ENCODE data around the gene TMOD2.

TMOD2 gene

DNA sequence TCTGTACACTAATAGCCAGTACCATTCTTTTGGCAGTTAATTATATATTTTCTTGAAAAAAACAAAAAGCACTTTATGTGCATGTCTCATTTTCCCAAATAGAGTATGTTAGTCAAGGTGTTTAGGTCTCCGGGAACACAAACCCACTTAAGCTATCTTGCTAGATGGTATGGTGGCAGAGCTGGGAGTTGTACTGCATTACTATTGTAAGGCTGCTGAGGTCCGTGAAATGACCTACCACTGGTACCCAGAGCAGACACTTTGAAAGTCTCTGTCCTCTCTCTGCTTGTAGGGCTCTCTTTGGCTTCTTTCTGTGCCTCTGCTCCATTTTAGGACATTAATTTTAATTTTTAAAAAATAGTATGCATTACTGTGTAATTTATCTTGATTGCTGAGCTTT lies 86.9 kb downstream of the TMOD2 start:
- TF ChIP-seq, protein P1, sequence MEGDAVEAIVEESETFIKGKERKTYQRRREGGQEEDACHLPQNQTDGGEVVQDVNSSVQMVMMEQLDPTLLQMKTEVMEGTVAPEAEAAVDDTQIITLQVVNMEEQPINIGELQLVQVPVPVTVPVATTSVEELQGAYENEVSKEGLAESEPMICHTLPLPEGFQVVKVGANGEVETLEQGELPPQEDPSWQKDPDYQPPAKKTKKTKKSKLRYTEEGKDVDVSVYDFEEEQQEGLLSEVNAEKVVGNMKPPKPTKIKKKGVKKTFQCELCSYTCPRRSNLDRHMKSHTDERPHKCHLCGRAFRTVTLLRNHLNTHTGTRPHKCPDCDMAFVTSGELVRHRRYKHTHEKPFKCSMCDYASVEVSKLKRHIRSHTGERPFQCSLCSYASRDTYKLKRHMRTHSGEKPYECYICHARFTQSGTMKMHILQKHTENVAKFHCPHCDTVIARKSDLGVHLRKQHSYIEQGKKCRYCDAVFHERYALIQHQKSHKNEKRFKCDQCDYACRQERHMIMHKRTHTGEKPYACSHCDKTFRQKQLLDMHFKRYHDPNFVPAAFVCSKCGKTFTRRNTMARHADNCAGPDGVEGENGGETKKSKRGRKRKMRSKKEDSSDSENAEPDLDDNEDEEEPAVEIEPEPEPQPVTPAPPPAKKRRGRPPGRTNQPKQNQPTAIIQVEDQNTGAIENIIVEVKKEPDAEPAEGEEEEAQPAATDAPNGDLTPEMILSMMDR (IDR thresholded peaks at IDR 0.05; ENCODE audit: low read depth, low read length), result no peak
- no peak overlapping the region for H3K27ac ChIP-seq
- no peaks in the 10 kb centered on the region for H3K27me3 ChIP-seq (ENCODE audit: insufficient read depth, low read depth, severe bottlenecking)

DNA sequence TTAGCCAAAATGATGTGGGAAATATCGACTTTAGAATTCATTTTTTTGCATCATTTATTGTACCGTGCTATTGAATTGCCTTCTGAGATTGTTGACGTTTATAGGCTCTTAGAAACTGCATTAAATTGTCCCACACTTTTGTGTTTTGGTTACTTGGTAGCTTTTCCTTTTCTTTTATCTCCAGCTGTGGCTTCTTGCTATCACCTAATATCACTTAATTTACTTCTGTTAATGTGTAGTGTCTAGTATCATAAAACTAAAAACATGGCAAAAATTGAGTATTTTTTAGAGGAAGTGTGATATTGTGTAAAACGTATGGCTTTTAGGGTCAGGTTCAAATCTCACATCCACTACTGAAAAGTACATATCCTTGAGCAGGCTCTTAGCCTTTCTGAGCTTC lies 89.3 kb downstream of the TMOD2 start:
- Histone ChIP-seq H3K9me3 (ENCODE audit: severe bottlenecking) (no peaks in the 10 kb centered on the region), H3K4me3 (ENCODE audit: low read depth, low read length) (no peak overlapping the region), H3K27ac (no peak overlapping the region), H3K27me3 (ENCODE audit: insufficient read depth, low read depth, severe bottlenecking) (no peaks in the 10 kb centered on the region), H3K36me3 (no peaks in the 10 kb centered on the region)
- DNase-seq, result no peak
- TF ChIP-seq, protein P1 (IDR thresholded peaks at IDR 0.05; ENCODE audit: low read depth, low read length), result no peak

More for the DNA sequence above, 86.9 kb downstream of the TMOD2 start:
- Histone ChIP-seq H3K4me3 (ENCODE audit: low read depth, low read length) (no peak overlapping the region), H3K9me3 (ENCODE audit: severe bottlenecking) (no peaks in the 10 kb centered on the region), H3K36me3 (no peaks in the 10 kb centered on the region)
- DNase-seq, result no peak

DNA sequence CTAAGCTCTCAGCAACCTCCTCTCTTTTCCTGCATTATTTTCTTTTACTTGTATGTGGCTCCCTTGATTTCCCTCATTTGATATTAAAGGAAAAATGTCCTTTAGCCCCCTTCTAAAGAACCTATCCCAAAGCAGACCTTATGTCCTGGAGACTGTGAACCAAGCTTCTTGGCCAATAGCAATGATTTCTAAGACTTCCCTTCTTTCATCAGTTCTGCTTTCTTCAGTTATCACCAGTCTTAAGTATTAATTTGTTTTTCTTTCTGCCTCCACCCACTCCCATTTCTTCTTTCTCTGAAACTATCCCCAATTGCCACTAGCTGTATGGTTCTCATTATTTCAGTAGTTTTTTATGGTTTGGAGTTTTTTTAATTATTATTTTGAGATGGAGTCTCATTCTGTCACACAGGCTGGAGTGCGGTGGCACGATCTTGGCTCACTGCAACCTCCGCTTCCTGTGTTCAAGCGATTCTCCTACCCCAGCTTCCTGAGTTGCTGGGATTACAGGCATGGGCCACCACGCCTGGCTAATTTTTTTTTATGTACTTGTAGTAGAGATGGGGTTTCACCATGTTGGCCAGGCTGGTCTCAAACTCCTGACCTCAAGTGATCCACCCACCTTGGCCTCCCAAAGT lies 90.1 kb downstream of the TMOD2 start:
- Histone ChIP-seq H3K27me3 (ENCODE audit: insufficient read depth, low read depth, severe bottlenecking) (no peaks in the 10 kb centered on the region), H3K27ac (no peak overlapping the region), H3K36me3 (no peaks in the 10 kb centered on the region), H3K4me3 (ENCODE audit: low read depth, low read length) (no peak overlapping the region), H3K9me3 (ENCODE audit: severe bottlenecking) (no peaks in the 10 kb centered on the region)
- TF ChIP-seq, protein P1 (IDR thresholded peaks at IDR 0.05; ENCODE audit: low read depth, low read length), result no peak
- DNase-seq, result no peak

DNA sequence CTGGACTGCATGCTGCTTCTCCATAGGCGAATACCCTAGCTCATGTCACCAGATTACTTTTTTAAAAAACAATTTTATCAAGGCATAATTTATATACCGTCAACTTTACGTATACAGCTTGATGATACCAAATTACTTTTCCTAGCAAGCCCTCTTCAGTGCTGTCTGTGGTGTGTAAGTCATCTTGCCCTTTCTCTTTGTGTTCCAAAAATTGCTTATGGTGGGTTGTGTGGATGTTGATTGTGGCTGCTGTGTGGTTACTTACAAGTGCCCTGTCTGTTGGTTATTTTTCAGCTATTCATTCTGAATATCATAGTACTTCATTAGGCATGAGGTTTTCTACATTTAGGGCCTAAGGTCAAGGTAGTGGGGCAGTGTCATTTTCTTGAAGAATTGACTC lies 90.9 kb downstream of the TMOD2 start:
- Histone ChIP-seq H3K36me3 (no peaks in the 10 kb centered on the region), H3K4me3 (ENCODE audit: low read depth, low read length) (no peak overlapping the region), H3K27ac (no peak overlapping the region), H3K27me3 (ENCODE audit: insufficient read depth, low read depth, severe bottlenecking) (no peaks in the 10 kb centered on the region), H3K9me3 (ENCODE audit: severe bottlenecking) (no peaks in the 10 kb centered on the region)
- no peak for DNase-seq
- TF ChIP-seq, protein P1 (IDR thresholded peaks at IDR 0.05; ENCODE audit: low read depth, low read length), result no peak

DNA sequence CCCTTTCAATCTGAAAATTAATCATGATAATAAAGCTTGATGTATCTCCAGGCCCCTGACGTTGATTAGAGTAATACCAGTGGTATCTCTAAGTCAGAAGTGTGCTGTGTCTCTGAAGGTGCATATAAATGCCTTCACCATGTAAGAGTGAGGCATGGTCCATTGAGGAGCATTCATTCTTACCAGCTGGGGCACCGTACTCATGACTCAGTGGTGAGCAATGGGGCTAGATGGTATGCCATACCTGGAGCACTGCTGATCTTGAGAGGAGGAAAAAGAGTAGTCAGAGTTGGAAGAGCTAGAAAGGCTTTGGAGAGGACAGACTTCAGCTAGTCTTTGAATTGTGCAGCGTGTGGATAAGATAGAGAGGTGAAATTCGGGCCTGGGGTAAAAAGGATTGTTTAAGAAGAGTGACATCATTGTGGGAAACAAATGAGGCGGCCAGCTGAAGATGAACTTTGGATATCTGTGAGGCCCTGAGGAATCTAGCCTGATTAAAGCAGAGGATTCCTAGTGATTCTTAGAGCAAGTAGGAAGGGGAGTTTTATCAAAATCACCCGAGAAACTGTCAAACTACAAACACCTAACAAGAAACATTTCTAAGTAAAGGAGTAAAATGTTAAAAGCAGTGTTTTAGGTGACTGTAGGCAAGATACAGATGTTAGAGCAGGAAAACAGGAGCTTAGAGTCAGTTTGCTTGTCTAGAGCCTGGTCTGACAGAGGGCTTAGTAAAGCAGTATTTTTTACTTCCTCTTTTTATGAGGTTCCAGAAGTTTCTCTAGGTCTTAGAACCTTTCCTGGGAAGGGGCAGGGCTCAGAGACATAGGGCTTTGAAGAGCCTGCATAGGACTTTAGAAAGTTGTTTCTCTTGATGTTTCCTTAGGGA lies 91.7 kb downstream of the TMOD2 start:
- H3K27me3 ChIP-seq (ENCODE audit: insufficient read depth, low read depth, severe bottlenecking), result no peaks in the 10 kb centered on the region
- H3K27ac ChIP-seq, result no peak overlapping the region
- TF ChIP-seq, protein P1 (IDR thresholded peaks at IDR 0.05; ENCODE audit: low read depth, low read length), result no peak
- DNase-seq, result no peak
- H3K4me3 ChIP-seq (ENCODE audit: low read depth, low read length), result no peak overlapping the region
- H3K9me3 ChIP-seq (ENCODE audit: severe bottlenecking), result no peaks in the 10 kb centered on the region
- H3K36me3 ChIP-seq, result no peaks in the 10 kb centered on the region

Data from WERI-Rb-1 (cell line).